HEK293T (cell line): Measurements from ENCODE around the gene C2CD2.

ENCODE experiments used
- BHLHE40 ChIP-seq: fragments of 450-650 bp; IDR thresholded peaks from 2 replicates; pipeline ENCODE4 v1.6.1; 2016; ENCODE audit warnings: mild to moderate bottlenecking, moderate library complexity, borderline replicate concordance
- LEF1 ChIP-seq: fragments of 450-650 bp; IDR thresholded peaks from 2 replicates; pipeline ENCODE4 v1.6.1; 2017; ENCODE audit warnings: mild to moderate bottlenecking, borderline replicate concordance
- SUZ12 ChIP-seq: fragments of 450-650 bp; IDR thresholded peaks from 2 replicates; pipeline ENCODE4 v1.6.1; 2016; ENCODE audit warnings: mild to moderate bottlenecking

DNA sequence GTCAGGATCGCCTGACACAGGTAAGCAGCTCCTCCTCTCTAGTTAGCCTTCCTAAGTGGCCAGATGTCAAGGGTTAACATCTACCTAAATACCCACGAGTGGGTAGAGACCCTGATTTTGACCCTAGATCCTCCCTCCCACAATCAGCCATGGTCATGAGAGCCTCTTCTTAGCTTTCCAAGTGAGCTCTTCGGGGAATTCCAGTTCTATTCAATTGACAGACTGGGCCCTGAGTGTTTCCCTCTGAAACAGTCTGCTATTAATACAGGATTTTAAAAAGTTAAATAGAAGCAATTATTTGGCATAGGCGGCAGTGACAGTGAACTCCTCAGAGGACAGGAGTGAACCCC, 28.1 kb downstream of the C2CD2 start:
- TF ChIP-seq SUZ12 (no peak), LEF1 (no peak), BHLHE40 (no peak)
